ENCODE results near the gene EIF5.

GRCh38 chr14:103290056-103290455 is 44.0 kb upstream of the EIF5 start:
- TF ChIP-seq POLR2A (IDR thresholded peaks at IDR 0.05) (no peak), CTCF (IDR thresholded peaks at IDR 0.05) (no peak)

Data from esophagus squamous epithelium (tissue), 4 donors.